Measurements from ENCODE around the gene IGFALS.

Gene IGFALS

GRCh38 chr16:1741553-1742165 is 51.8 kb downstream of the IGFALS start:
- DNase-seq, result no peak

- no peak for DNase-seq
Observed at GRCh38 chr16:1740781-1741490, 52.6 kb downstream of the IGFALS start.
